HG03135 (cell line): ENCODE data around the gene PRKCD.

Experiments used
- ATAC-seq: cut with Tn5 transposase; IDR thresholded peaks from one replicate; pipeline ENCODE4 v1.9.1; 2021; ENCODE audit warnings: mild to moderate bottlenecking, moderate library complexity; ENCODE audit not compliant: unreplicated experiment

PRKCD gene

DNA sequence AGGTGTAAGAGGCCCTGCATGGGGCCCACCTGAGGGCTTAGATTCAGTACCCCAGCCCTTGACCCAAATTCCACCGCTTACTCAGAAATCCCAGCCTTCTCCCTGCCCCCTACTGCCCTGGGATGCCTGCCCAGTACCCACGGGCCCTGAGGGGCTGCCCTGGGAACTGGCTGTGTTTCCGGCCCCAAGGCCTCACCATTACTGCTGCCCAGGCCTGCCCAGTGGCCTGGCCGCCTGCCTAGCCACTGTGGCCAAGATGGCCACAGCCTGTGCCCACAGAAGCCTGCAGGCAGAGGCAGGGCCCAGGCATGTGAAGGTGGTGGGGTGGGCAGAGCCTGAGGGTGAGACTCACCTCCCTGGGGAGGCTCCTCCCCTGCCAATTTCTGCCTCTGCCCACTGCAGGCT, 6.1 kb upstream of the PRKCD start:
- ATAC-seq, result no peak

- no peak for ATAC-seq
Observed at GRCh38 chr3:53155760-53156159, 5.2 kb upstream of the PRKCD start.

DNA sequence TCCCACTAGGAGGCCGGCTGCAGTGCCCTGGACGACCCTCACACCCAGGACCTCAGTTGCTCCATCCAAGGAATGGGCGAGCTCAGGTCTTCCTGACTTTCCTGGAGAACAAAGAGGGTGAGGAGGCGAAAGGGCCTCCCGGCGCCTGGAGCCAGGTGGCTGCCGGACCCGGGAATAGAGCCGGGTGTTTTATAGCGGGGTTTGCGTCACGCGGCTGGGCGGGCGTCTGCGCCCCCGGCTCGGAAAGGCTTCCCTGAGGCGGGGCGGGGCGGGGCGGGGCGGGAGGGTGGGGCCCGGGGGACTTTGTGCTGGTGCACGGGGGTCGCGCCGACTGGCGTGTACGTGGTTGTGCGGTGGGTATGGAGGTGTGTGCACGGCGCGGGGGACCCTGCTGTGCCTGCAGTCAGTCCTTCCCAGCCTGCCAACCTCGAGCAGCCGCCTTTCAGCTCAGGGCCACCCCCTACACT, 4.6 kb upstream of the PRKCD start:
- no peak for ATAC-seq

- ATAC-seq, result no peak
Observed at GRCh38 chr3:53157974-53158580, 2.9 kb upstream of the PRKCD start.

DNA sequence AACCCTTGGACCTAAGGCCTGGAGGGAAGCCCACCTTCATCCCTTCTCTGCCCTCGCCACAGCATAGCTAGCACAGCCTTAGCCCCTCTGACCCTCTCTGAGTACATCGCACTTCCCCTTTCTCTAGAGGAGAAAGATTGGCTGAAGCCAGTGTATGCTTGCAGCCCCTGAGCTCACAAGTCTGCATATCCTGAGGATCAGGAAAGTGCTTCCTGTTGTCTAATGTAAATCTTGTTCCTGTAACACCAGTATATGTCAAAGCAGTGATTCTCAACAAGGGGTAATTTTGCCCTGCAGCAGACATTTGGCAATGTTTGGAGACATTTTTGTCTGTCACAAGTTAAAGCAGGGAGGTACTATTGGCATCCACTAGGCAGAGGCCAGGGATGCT, 2.2 kb upstream of the PRKCD start:
- no peak for ATAC-seq

- no peak for ATAC-seq
Observed at GRCh38 chr3:53159156-53160060, 1.6 kb upstream of the PRKCD start.

DNA sequence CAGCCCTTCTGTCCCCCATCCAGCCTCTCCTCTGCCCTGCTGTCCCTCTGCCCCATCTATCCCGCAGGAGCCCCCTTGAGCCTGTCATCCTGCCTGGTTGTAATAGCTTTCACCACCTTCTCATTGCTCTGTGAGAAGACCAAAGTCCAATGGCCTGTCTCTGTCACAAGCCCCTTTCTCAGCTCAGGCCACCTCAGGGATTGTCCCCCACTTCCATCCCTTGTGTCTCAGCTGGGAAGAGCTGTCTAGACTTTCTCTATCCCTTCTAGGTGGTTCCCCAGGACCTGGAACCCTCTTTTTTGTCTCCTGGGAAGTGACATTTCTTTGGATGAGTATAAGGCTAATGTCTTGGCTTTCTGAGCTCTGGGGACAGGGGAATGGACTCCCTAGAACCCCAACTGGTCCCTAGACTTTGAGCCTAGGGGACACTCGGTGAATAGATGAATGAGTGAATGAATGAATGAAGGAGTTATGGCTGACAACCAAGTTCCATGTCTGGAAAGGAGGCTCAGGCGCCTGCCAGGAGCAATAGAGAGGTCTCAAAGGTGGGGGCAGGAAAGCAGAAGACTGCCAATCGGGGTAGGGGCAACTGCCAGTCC, 849 bp upstream of the PRKCD start:
- ATAC-seq, result no peak

DNA sequence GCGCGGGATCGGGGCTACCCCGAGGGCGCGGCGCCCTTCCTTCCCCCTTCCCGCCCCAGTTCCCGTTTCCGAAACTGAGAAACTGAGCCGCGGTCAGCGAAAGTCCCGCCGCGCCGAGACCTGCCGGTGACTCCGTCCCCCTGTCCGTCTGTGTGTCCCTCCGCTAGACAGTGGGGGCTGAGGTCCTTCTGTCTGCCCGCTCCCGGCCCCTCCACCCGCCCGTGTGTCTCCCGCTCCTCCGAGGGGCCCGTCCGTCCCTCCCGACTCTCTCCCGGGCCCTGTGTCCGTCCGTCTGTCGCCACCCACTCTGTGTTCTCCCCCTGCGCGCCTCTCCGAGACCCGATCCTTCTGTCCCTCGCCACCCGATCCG, 426 bp downstream of the PRKCD start:
- peak; percentile 5 for ATAC-seq

DNA sequence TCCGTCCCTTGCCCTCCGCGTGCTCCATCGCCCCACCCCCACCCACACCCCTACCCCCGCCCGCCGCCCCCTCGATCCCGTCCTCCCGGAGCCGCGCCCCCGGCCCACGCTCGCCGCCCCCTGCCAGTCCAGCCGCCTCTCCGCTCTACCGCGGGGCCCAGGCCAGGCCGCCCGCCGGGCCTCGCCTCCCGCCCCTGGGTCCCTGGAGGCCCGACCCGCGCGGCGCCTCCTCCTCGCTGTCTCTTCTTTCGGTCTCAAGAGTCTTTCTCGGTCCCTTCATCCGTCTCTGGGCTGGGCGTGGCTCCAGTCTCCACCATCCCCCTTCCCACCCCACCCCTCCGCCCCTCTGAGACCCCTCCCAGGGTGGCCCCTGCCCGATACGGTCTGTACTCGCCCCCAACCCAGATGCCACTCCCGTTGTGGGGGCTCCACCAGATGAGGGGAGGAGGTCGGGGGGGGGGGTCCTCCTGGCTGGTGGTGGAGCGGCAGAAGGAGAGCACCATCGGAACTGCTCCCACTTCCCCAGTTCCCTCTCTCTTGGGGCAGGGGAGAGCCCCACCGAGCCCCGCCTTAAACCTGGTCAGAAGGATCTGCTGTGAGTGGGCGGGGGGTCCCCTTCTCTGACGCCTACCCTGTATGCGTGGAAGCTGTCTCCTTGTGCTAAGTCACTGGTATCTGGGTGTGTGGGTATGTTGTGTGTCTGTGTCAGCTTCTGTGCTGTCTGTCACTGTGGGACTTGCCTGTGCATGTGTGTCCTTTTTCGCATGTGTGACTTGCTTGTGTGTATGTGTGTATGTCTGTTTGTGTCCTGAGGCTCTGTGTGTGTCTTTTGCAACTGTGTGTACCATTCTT, 1.0 kb downstream of the PRKCD start:
- ATAC-seq, result peak; percentile 27

- ATAC-seq, result no peak
Observed at GRCh38 chr3:53162672-53163443, 1.8 kb downstream of the PRKCD start.

DNA sequence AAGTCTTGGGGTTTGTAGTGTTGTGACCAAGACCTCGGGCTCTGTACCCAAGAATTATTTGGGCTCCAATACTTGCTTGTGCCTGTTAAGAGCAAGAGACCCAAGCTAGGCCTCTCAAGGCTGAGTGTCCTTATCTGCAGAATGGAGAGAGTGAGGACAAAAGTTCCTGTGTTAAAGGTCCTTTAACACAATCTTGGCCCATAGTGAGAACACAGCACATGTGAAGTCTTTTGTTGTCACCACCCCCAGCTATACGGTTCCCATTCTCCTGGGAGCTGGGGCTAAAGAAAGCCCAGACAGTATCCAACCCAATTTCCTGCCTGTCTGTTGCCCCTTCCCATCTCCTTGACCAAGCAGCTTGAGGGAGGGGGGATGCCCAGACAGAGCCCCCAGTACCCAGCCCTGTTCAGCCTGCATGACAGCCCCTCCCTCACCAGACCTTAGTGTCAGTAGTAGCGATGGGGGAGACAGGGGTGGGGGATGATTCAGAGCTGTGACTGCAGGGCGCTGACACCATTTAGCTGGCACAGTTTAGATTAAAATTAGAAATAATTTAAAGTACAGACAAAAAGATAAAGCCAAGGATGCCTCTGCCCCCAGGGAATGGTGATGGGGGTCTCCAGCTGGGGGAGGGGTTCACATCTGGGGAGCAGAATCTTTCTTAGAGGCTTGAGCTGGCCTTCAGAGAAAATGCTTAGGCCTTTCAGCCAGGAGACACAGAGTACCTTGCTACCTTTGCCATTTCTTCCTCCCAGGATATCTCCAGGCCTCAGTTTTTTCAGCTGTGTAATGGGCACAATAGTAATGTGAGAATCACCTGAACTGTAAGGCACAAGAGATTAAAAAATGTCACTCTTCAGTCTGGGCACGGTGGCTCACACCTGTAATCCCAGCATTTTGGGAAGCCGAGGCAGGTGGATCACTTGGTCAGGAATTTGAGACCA, 2.7 kb downstream of the PRKCD start:
- ATAC-seq, result no peak

- no peak for ATAC-seq
Observed at GRCh38 chr3:53164911-53165310, 3.9 kb downstream of the PRKCD start.

GRCh38 chr3:53166206-53166605, 5.2 kb downstream of the PRKCD start:
- ATAC-seq, result no peak

DNA sequence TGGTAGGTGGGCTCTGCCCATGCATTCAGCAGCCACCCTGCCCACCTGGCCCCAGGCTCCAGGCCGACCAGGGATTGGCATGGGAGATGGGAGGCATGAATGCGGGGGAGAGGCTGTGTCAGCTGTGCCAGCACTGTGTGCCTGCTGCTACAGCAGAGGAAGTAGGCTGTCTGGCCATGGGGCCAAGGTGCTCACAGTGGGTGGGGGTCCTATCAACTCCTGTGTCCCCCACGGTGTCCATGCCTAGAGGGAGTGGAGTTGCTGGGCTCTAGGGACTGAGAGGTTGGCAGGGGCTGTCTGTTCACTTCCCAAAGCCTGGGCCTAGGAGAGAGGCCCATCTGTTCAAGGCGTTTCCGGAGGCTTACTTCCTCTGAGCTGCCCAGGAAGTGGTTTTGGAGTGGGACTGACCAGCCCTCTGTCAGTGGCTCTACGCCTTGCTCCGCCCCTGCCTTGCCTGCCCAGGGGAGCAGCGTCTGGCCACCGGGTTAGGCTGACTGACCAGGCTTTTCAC, 5.8 kb downstream of the PRKCD start:
- no peak for ATAC-seq

GRCh38 chr3:53167418-53168174, 6.6 kb downstream of the PRKCD start:
- ATAC-seq, result no peak

- ATAC-seq, result no peak
Observed at GRCh38 chr3:53168175-53168923, 7.3 kb downstream of the PRKCD start.

GRCh38 chr3:53169045-53169831, 8.2 kb downstream of the PRKCD start:
- no peak for ATAC-seq
